RPMI8226 (cell line): ENCODE results near the gene ZNF664.

Experiments
- DNase-seq: peaks from one replicate; pipeline ENCODE4 v3.0.0-alpha.2; 2015

Gene ZNF664

GRCh38 chr12:123992118-123992825 lies 19.3 kb downstream of the ZNF664 start:
- DNase-seq, result no peak

GRCh38 chr12:123995023-123995748 lies 22.2 kb downstream of the ZNF664 start:
- no peak for DNase-seq

GRCh38 chr12:123996581-123996980 lies 23.6 kb downstream of the ZNF664 start:
- DNase-seq, result no peak

GRCh38 chr12:123997033-123997822 lies 24.2 kb downstream of the ZNF664 start:
- no peak for DNase-seq

DNA sequence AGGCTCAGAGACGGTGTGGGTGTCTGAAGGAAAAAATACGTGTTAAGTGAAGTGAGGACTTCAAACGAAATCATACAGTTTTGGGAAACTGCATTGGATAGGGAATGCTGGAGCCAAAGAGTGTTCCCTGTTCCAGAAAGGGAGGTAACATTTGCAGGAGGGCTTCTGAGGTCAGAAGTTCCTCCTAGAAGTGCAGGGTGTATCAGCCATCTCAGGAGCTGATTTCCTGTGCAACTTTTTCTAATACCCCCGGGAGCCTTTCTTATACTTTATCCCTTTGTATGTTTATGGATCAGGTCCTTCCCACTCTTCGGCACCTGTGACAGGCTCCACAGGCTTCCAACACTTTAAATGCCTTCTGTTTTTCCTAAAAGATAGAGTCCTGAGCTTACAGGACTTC lies 24.9 kb downstream of the ZNF664 start:
- no peak for DNase-seq

- DNase-seq, result no peak
Observed at GRCh38 chr12:123998344-123998990, 25.5 kb downstream of the ZNF664 start.

- DNase-seq, result no peak
Observed at GRCh38 chr12:123998991-123999359, 26.0 kb downstream of the ZNF664 start.

- DNase-seq, result no peak
Observed at GRCh38 chr12:124000111-124000510, 27.1 kb downstream of the ZNF664 start.

DNA sequence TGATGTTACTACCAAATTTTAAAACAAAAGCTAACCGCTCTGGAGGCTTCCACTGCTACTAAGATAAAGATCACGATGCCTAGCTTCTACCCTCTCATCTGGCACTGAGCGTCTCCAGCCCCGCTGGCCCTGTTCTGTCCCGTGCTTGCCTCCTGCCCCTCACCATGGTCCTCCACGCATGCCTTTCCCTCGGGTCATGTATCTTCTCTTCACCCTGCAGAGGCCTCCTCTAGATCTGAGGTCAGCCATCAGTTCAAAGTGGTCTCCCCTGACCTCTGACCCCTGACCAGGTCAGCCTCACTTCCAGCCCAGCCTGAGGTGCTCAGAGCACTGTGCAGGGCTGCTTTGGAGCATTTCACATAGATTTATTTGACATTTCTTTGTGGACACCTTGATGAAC lies 28.3 kb downstream of the ZNF664 start:
- DNase-seq, result no peak

- no peak for DNase-seq
Observed at GRCh38 chr12:124002021-124002644, 29.1 kb downstream of the ZNF664 start.

GRCh38 chr12:124002654-124003053 lies 29.6 kb downstream of the ZNF664 start:
- no peak for DNase-seq

- DNase-seq, result no peak
Observed at GRCh38 chr12:124004233-124004875, 31.3 kb downstream of the ZNF664 start.

DNA sequence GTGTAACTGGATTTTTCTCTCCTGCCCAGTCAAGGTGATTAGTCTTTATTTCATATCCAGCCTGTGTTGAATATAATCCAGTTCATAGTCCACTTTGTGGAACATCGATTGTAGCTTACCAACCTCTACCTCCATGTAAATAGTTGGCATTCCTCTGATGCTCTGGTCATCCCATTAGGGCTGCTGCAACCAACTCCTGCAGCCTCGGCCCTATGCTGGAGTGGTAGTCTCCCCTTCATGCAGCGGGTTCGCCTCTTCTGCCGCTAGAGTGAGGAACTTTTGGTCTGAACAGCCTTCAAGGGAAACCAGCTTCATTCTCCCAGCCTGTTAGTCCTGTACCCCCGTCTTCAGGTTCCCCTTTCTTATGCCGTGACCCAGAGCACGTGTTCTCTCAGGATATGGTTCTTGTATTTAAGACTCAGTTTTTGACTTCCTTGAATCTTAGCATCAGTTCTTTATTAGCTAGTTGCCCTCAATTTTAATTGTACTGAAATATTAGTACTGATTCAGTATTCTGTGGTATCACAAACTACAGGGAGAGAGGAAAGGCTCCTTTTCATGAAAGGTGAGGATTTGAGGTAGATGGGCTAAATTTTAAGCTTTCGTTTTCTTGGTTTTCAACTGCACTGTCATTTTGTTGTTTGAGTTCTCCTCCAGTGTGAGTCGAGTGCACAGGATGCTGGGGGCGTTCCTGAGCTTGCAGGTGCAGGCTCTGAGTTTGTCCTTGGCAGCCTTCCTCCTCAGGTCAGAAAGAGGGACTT lies 33.2 kb downstream of the ZNF664 start:
- DNase-seq, result no peak

GRCh38 chr12:124006846-124007713 lies 34.1 kb downstream of the ZNF664 start:
- DNase-seq, result no peak

DNA sequence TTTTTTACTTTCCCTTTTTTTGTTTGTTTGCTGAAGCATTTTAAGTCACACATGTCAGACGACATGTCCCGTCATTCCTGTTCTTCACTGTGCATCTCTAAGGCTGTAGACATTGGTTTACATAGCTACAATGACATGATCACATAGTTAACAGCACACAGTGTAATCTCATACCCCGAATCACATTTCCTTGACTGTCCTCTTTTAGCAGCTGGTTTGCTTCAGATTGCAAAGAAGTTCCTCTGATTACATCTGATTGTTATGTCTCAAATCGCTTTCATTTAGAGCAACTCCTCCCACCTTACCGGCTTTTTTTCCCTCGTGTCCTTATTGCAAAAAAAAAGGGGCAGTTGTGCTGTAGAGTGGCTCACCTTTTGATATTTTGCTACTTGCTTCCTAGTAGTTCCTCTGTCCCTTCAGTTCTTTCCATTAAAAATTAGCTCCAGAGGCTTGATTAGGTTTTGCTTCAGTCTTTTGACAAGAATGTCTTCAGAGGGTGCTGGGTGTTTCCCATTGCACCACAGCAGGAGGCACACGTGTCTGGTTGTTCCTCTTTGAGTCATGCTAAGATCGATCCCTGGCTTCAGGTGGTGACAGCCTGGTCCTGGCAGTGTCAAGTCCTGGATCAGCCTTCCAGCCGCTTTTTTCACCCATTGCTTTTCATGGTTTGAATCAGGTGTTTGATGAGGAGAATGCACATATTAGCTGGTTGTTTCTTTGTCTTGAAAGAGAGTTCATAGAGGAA lies 35.0 kb downstream of the ZNF664 start:
- no peak for DNase-seq

DNA sequence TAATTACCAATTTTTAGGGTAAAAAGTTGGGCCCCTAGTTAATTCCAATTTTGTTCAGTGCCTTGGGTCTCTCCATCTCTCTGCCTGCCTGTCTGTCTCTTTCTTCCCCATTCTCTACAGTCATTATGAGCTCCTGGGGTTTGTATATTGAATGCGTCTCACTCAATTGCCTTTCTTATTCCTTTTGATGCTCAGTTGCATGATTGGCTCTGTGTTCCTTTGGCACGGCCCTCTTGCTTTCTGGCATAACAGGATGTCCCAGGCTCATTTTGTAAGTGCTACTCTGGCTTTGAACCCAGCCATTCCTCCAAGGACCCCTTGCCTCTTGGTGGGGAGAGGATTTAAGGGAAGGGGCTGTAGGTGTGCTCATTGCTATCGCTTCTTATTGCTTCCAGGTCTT lies 35.6 kb downstream of the ZNF664 start:
- DNase-seq, result no peak

- DNase-seq, result no peak
Observed at GRCh38 chr12:124009781-124010180, 36.8 kb downstream of the ZNF664 start.

DNA sequence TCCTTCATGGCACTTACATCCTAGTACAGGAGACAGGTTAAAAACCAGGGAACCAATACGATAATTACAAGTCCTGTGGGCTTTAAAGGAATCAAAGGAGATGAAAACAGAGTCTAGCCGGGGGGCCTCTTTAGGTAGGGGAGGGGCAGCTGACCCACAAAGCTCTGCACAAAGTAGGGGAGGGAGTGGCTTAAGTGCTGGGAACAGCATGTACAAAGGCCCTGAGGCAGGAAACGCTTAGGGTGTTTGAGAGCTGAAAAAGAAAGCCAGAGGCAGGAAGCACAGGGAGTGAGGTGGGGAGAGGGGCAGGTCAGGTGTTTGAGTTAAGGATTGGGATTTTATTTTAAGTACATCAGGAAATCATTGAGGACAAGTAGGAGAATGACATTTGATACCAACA lies 37.7 kb downstream of the ZNF664 start:
- no peak for DNase-seq

DNA sequence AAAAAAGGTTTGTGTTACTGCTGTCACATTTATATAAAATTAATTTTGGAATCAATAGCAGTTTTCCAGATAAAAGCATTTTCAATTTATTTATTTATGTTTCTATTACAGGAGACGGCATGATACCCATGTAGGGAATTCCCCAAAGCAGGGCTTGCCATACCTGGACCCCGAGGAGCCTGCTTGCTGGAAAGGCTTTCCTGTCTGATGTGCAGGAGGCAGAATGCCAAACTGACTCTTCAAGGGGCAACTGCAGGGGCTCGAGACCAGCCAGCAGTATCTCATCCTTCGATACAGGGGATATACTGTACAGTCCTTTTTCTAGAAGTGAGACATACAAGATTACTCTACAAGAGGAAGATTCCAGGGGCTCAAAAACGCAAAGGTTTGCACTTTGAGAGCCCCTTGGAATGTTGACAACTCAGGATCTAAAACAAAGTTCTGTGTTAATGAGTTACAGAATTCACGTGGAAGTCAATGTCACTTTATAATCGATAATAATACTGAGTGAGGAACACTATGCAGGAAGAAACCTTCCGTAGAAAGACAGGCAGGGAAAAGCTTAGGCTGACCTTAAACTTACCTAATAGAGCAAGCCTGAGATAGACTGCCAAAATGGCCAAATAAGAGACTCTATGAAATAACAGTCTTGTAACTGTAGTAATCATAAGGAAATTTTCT lies 38.6 kb downstream of the ZNF664 start:
- DNase-seq, result no peak
